Measurements from ENCODE around the gene FKBP6.
"Not testable (repeated sequence)": the region's sequence is repeated elsewhere in the genome, so short reads cannot be mapped to it uniquely, and the experiment has no call there.

The FKBP6 gene

DNA sequence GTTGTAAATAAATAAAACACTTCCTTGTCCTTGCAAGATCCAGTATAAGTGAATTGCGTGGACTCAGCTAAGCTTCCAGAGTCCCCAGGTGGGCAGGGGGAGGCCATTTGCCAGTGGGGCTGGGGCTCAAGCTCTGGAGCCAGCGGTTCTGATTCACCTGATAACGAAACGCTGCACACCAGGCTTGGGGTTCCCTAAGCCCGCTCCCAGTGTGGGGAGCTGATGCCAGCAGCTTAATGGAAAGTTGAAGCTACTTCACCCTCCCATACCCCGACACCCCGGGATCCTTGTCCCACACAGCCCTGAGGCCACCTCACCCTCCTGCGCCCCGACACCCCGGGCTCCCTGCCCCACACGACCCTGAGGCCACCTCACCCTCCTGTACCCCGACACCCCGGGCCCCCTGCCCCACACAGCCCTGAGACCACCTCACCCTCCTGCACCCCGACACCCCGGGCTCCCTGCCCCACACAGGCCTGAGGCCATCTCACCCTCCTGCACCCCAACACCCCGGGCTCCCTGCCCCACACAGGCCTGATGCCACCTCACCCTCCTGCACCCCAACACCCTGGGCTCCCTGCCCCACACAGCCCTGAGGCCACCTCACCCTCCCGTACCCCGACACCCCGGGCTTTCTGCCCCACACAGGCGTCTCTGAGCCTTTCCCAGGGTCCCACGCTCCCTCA is 30.8 kb downstream of the FKBP6 start:
- DNase-seq: no peak

DNA sequence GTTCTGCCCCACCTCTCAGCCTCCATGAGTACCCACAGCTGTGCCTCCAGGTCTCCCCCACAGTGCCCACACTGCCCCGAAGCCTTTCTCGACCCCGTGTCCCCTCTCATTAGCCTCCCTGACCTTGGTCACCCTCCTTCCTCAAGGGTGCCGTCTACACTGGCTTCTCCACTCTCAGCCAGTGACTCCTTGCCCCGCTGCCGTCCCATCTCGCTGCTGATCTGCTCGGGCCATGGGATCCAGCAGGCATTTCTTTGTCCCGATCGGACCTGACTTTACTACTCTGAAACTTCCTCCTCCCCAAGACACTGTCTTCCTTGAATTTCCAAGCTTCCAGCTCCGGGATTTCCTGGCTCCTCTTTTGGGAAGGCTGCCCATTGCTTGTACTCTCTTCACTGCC is 31.3 kb downstream of the FKBP6 start:
- no peak for DNase-seq

DNA sequence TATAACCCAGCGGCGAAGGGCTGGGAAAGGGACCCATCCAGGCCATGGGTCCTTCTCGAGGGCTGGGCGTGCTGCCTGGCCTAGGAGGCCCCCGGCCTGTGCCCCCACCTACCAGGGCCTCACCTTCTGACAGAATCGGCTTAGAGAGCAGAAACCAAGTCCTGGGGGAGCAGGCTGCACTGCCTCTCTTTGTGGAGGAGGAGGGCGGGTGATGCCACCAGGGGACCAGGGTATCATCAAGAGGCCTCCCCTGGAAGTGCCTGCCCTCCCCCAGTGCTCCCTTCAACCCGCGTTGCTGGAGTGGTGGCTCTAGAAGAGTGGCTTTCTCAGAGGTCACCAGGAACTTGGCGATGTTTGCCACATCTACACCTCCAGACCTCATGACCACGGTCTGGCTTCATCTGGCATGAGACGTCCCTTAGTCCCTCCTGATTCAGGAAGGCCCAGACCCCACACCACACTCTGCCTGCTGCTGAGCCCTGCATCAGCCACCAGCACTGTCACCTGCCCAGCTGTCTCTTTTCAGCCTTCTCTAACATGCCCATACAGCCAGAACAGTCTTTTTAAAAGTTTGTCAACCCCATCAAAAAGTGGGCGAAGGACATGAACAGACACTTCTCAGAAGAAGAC is 31.9 kb downstream of the FKBP6 start:
- DNase-seq: no peak

DNA sequence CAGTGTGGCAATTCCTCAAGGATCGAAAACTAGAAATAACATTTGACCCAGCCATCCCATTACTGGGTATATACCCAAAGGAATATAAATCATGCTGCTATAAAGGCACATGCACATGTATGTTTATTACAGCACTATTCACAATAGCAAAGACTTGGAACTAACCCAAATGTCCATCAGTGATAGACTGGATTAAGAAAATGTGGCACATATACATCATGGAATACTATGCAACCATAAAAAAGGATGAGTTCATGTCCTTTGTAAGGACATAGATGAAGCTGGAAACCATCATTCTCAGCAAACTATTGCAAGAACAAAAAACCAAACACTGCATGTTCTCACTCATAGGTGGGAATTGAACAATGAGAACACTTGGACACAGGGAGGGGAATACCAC is 32.6 kb downstream of the FKBP6 start:
- DNase-seq: not testable (repeated sequence)

DNA sequence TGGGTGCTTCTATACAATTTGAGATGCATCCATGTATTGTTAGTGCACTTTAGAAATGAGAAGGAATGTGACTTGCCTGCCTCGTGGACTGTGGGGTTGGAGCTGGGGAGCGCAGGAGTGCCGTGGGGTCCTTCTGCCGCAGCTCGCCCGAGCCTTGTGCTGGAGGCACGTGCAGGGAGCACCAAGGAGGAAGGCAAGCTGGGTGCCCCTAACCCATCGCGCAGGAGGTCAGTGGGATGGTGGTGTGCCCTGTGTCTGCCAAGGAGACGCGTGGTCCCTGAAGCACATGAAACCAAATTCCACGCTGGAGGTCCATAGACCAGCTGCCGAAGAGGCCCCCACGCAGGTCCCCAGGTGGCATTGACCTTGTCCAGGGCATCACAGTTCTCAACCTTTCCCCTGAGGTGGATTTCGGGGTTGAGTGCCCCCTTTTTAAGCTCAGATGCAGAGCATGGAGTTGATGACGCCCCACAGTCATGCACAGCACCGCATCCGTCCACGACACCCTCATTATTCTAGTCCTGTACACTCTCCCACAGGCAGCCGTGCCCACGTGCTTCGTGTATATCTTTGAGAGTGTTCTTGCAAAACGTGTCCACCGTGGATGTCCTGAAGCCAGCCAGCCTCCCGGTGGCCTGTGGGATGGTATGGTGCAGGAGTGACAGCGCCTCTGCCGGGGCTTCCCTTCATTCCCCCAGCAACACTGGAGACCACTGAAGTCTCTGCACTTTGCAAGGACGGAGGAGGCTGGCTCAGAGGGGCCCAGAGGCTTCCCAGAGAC is 35.5 kb downstream of the FKBP6 start:
- no peak for DNase-seq

DNA sequence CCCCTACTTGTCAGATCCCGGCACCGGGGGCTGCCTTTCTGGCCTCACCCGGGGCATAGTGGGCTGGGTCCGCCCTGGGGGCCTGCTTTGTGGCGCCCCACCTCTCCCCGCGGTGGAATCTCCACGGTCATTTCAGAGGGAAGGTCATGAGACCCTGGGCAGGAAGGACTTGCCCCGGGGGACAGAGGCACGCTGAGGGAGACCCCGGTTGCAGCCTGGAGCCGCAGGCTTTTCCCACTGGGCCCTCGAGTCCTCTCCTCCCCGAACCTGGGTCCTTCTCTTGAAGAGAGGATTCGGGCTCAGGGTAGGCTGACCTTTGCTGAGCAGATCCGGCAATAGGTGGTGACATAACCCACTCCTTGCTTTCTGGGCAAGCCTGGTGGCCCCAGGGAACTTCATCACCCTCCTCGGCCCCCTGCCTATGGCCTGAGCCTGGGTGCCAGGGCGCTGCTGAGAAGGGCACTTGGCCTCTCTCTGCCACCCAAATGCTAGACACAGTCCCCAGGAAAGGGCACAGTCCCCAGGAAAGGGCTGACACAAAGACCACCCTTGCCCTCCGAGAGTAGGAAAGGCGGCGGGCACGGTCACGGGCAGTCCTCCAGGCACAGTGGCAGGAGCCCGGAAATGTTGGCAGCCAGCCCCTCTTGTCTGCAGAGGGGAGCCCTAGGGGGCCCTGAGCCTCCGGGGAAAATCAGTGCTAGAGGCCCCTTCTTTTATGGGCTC is 36.2 kb downstream of the FKBP6 start:
- no peak for DNase-seq

DNA sequence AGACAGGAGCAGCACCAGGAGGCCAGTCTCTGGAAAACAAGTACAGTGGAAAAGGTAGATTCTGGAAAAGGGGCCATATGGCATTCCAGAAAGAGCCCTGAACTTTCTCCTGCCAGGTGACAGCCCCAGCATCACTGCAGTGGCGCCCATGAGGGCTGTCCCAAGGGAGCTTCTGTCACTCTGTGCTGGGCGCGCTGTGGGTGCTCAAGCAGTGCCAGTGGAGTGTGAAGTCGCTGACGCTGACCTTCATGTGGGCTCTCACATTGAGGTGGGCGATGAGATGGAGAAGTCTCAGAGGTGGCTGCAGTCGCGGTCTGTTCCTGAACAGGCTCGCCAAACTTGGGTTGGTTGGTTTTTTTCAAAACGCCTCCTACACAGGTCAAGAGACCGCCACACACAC is 38.2 kb downstream of the FKBP6 start:
- DNase-seq: no peak

DNA sequence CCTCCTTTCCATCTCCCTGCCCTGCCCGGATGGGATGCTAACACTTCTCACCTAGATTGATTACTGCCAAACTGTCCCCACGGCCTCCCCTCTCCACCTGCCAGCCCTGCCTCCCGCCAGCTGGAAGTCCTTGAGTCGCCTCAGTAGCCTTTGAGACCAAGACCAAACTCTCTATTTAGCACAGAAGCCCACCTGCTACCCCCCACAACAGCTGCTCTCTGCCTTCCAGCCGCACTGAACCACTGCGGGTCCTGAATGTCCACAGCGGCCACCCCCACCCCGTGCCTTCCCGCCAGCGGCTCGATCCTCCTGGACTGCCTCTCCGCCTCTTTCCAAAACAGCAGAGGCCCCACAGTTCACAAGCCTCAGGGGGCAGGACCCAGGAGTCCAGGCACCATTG is 39.0 kb downstream of the FKBP6 start:
- no peak for DNase-seq

DNA sequence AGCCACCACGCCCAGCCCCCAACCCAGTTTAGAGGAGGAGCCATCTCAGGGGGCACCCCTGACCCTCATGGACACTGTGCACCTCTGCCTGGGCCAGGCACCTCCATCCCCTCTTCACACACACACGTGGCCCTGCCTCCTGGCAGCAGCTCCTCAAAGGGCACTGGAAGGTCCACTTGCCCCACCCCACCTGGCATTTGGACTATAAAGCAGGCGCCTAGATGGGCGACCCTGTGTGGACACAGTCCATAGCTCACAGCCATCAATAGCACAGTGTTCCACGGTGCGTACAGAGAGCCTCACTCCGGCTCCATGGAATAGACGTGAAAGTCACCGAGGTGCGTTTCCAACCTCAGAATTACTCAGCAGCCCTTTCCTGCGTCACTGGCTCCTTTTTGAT is 41.0 kb downstream of the FKBP6 start:
- DNase-seq: no peak

DNA sequence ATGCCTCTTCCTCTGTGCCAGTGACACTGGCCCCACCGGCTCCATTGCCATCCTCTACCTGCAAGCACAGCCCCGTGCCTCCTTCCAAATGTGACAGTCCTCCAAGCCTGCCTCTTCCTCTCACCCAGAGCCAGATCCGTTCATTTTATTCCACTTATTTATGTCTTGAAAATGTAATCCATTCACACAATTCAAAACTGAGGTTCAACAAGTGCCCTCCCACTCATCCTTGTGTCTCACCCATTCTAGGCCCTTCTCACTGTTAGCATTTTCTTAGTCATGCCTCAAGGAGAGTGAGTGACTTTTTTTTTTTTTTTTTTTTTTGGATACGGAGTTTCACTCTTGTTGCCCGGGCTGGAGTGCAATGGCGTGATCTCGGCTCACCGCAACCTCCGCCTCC is 41.7 kb downstream of the FKBP6 start:
- DNase-seq: no peak

DNA sequence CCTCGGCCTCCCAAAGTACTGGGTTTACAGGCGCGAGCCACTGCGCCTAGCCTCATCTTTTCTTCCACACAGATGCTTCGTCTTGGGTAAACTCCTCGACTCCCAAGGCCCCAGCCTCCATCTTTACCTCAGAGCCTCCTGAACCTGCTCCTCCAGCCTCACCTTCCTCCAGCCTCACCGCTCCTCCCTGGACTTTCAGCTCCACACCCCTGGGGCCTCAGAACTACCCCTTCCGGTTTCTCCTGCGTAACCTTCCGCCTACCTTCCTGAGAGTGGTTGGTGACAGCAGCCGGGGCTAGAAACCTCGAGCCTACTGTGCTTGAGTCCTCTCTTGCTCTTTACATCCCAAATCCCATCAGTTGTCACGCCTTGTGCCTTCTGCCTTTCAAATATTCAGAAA is 45.8 kb downstream of the FKBP6 start:
- DNase-seq: no peak

DNA sequence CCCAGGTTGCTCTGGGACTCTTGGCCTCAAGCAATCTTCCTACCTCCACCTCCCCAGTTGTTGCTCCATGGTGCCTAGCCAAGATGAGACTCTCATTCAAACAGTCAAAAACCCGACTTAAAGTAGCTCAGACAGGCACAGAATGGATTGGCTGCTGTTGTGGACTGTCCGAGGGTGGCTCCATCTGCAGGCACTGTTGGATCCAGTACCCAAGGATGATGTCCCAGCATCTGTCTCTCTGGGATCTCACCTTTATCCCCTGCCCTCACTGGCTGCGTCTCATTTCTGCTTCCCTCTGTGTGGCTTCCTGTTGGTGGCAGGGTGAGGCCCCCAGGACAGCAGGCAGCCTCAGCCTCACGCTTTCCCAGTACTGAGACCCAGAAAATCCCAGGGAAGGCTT is 48.3 kb downstream of the FKBP6 start:
- not testable (repeated sequence) for DNase-seq

DNA sequence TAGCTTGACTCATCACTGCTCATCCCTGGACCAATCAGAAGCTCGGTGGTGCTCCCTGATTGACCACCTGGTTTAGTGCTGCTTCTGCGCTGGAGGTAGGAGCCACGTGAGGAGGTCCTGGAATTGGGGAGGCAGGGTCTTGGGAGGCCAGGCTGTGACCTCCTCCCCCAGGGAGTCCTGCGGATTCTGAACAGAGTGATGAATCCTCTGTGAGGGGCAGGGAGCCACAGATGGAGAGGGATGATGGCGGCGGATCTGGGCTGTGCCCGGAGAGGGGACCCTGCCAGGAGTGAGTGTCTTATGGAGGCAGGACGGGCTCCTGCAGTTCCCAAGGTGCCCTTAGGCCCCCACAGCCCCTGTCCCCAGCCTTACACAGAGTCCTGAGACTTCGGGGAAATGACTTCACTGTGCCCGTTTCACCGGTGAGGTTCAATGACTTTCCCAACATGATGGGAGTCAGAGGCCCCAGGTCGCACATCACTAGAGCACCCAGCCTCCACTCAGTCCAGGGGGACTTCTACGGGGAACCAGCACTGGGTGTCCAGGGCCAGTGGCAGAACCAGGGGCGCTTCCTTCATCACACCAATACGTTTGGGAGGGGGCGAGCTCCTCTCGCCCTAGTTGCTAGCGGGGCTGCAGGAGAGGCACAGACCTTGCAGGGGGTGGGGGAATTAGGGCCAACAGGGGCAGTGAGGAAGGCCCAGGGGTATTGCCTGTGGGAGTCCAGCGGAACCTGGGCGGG is 48.9 kb downstream of the FKBP6 start:
- DNase-seq: no peak

DNA sequence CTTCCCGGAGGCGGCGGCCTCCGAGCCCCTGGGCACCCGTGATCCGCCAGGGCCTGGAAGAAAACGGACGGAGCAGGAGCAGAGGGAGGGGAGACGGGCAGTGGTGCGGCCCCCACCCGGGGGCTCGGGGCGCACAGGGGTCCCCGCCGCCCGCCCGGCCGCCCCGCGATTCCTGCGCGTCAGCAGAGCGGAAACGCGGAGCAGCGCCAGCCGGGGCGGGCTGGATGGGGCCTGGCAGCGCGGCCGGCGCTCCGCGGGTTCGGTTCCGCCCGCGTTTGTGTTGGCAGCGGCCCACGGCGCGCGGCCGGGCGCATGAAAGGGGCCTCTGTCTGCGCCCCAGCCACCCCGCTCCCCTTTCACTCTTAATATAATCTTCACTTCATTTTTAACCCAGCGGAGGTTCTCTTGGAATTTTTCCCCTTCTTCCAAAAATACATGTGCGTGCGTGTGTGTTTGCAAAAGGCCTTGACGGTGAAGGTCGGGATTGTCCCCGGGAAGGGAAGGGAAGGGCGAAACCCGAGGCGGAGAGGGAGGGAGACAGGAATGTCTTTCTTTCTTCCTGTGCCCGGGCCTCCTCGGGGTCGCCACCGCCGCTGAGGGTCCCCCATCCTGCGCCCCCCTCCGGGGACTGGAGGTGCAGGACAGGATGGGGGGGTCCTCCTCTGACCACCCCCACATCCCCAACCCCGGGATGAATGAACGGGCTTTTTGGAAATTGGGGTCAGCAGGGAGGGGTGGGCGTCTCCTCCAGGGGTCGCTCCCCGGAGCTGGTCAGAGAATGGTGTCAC is 49.6 kb downstream of the FKBP6 start:
- not testable (repeated sequence) for DNase-seq

DNA sequence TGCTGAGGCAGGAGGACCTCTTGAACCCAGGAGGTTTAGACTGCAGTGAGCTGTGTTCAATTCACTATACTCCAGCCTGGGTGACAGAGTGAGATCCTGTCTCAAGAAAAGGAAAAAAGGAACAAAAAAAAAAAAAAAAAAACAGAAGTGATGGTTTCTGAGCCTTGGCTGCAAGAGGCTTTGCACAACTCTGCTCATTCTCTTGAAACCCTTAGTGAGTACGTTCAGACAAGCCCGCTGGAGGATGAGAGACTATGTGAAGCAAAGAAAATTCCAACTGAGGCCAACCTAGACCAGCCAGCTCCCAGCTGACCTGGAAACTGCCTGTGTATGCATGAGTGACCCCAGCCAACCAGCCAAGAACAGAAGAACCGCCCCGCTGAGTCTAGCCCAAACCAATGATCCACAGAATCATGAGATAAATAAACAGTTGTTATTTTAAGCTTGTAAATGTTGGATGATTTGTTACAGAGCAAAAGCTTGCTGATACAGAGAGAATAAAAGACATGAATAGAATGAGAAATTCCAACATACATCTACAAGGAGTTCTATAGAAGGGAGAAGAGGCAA is 55.1 kb downstream of the FKBP6 start:
- DNase-seq: no peak

DNA sequence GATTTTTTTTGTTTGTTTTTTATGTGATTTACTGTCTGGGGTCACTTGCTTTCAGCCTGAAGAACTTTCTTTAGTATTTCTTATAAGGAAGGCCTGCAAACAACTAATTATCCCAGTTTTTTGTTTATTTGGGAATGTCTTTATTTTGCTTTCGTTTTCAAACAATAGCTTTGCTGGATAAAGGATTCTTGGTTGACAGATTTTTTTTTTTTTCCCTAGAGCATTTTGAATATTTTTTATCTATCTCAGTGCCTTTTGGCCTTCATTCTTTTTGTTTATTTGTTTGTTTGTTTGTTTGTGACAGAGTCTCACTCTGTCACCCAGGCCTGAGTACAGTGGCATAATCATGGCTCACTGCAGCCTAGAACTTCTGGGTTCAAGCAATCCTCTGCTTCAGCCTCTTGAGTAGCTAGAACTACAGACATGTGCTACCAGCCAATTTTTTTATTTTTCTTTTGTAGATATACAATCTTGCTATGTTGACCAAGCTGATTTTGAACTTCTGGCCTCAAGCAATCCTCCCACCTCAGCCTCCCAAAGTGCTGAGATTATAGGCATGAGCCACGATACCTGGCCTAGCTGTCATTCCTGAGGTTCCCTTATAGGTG is 59.4 kb downstream of the FKBP6 start:
- no peak for DNase-seq

DNA sequence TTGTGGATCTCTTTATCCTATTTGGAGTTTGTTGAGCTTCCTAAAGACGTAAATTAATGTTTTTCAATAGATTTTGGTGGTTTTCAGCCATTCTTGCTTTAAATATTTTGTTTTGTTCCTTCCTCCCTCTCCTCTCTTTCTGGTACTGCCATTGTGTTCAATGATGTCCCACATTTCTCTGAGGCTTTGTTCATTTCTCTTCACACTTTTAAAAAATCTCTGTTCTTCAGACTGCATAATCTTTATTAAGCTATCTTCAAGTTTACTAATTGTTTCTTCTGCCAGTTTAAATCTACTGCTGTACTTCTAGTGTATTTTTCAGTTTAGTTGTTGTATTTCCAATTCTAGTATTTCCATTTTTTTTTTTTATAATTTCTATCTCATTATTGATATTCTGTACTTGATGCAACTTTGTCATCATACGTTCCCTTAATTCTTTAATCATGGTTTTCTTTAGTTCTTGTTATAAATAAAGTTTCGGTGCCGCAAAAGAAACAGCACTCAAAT is 60.0 kb downstream of the FKBP6 start:
- no peak for DNase-seq

DNA sequence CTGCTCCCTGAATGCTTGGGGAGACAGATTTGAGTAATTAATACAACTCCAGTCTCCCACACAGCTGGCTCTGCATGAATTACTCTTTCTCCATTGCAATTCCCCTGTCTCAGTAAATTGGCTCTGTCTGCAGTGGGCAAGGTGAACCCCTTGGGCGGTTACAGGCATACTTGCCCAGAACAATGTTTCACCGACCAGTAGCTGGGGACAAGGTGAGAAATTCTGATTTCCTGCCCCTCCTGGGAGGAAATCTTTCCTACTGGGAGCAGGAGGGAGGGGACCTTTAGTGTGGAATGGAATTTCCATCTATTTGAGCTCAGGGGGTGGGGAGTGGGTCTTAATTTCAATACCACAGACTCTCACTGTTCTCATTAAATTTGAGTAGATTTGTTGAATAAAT is 63.4 kb downstream of the FKBP6 start:
- no peak for DNase-seq

DNA sequence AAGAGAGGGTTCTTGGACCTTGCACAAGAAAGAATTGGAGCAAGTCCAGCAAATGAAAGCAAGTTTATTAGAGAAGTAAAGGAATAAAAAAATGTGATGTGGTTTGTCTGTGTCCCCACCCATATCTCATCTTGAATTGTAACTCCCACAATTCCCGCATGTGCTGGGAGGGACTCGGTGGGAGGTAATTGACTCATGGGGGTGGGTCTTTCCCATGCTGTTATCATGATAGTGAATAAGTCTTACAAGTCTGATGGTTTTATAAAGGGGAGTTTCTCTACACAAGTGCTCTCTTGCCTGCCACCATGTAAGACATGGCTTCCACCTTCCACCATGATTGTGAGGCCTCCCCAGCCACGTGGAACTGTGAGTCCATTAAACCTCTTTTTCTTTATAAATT is 66.5 kb downstream of the FKBP6 start:
- DNase-seq: no peak

DNA sequence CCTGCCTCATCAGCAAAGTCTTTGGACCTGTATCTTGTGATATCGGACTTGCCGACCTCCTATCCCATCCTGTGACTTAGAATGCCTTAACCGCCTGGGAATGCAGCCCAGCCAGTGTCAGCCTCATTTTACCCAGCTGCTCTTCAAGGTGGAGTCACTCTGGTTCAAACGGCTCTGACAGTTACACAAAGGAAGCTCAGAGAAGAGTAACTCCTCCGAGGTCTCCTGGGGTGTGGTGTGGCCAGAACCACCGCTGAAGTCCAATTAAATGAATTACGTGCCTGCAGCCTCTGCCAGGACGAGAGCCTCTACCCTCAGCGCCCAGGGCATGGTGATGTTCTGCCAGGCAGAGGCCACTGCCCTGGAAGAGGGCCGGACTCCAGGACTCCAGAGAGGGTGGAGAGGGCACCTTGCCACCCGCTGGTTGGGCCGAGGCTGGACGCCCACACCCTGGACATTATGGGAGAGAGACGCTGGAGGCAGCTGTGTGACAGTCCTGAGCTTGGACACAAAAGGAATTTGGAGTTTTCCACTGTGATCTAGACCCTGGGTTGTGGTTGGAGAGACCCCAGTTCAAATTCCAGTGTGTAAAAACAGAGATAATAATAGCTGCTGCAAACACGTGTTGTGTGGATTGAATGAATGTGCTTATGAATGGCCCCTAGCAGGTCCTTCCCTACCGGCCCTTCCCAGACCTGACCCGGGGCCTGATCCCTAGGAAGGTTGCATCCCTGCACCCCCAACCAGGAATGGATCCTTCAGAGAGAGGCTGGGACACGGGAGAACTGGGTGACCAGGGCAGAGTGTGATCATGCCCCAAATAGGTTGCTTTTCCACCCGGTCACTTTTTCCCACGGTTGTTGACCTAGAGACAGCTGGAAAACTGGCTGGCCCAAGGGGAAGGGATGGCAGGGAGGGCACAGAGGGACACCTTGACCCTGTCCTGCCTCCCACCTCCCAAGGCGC is 67.9 kb downstream of the FKBP6 start:
- DNase-seq: no peak
